PC-9 (cell line): ENCODE measurements around the gene PSMB1. TPM values are rescaled to one million over a fixed set of nuclear protein-coding genes. Genes with fewer than 3 reads are reported as not detected.

Experiments
- BruUV-seq: library from RNA; stranded (reverse); fragments of 400-500 nt; replicated peaks from 2 replicates; lab custom pipeline; 2021; lab: Mats Ljungman, UMichigan
- CTCF ChIA-PET: fragments of 300-600 bp; sonication (Branson Sonifier 250); formaldehyde crosslinking; loops from one replicate; lab custom pipeline; 2022; ENCODE audit warnings: antibody characterized with exemption; lab: Charles Lee
- POLR2A ChIA-PET: fragments of 300-600 bp; sonication (Branson Sonifier 250); formaldehyde crosslinking; loops from one replicate; lab custom pipeline; 2022; ENCODE audit warnings: antibody characterized with exemption; ENCODE audit not compliant: unreplicated experiment; lab: Charles Lee
- DNase-seq, 2 experiments: peaks; one replicate each; pipeline versions ENCODE4 v3.0.0 to v3.0.0-alpha.2; 2015 to 2022; ENCODE audit warnings: mixed read lengths in 1 of 2
- H2AFZ ChIP-seq: fragments of 200-600 bp; sonication (generic); 2 replicates; pipeline ENCODE4 v1.8.1; 2017; ENCODE audit warnings: antibody characterized with exemption
- H3F3A ChIP-seq: fragments of 200-600 bp; sonication (generic); 2 replicates; pipeline ENCODE4 v1.8.1; 2017; ENCODE audit warnings: antibody characterized with exemption, mild to moderate bottlenecking, low read depth; ENCODE audit not compliant: insufficient read depth
- H3K27ac ChIP-seq: fragments of 200-600 bp; sonication (generic); 2 replicates; pipeline ENCODE4 v1.6.1; 2016; ENCODE audit warnings: mixed run types
- H3K27me3 ChIP-seq: fragments of 200-600 bp; sonication (generic); 2 replicates; pipeline ENCODE4 v1.6.1; 2016; ENCODE audit warnings: low read depth, mixed run types; ENCODE audit not compliant: insufficient read depth
- H3K36me3 ChIP-seq: fragments of 200-600 bp; sonication (generic); 2 replicates; pipeline ENCODE4 v1.6.1; 2016; ENCODE audit warnings: low read depth, mixed run types
- H3K4me1 ChIP-seq: fragments of 200-600 bp; sonication (generic); replicated peaks from 2 replicates; pipeline ENCODE4 v1.6.1; 2016; ENCODE audit warnings: mixed run types; ENCODE audit not compliant: insufficient read depth
- H3K4me2 ChIP-seq: fragments of 200-600 bp; sonication (generic); 2 replicates; pipeline ENCODE4 v1.6.1; 2017; ENCODE audit warnings: mixed run types
- H3K4me3 ChIP-seq: fragments of 200-600 bp; sonication (generic); 2 replicates; pipeline ENCODE4 v1.6.1; 2016; ENCODE audit warnings: mixed run types
- H3K79me2 ChIP-seq: fragments of 200-600 bp; sonication (generic); 2 replicates; pipeline ENCODE4 v1.6.1; 2017; ENCODE audit warnings: low read depth, mixed run types
- H3K9me2 ChIP-seq: fragments of 200-600 bp; sonication (generic); 2 replicates; pipeline ENCODE4 v1.8.1; 2017; ENCODE audit warnings: mild to moderate bottlenecking; ENCODE audit not compliant: insufficient read depth
- H3K9me3 ChIP-seq: fragments of 200-600 bp; sonication (generic); 2 replicates; pipeline ENCODE4 v1.8.1; 2016; ENCODE audit warnings: low read depth; ENCODE audit not compliant: insufficient read depth
- H4K20me1 ChIP-seq: fragments of 200-600 bp; sonication (generic); 2 replicates; pipeline ENCODE4 v1.8.1; 2017; ENCODE audit not compliant: insufficient read depth
- EZH2 ChIP-seq: fragments of 200-600 bp; sonication (generic); IDR thresholded peaks from 2 replicates; pipeline ENCODE4 v1.8.0; 2017; ENCODE audit warnings: antibody characterized with exemption, low read depth
- intact Hi-C: fragments of 100-400 bp; cut with micrococcal nuclease; formaldehyde crosslinking; loops from one replicate; pipeline ENCODE4 v1.10.0; 2022; ENCODE audit not compliant: unreplicated experiment
- total RNA-seq: library from RNA; stranded (reverse); gene quantifications from 2 replicates; pipeline ENCODE4 v1.2.3, GENCODE V29; 2021
- TF ChIP-seq, protein P1 (sequence below): fragments of 200-600 bp; sonication (generic); conservative IDR thresholded peaks from 2 replicates; pipeline ENCODE4 v1.6.1; 2017; ENCODE audit warnings: mixed run types, antibody characterized with exemption, mild to moderate bottlenecking, moderate library complexity

The PSMB1 gene
- total RNA-seq, 1 experiment from 2014 or later = 169 TPM

DNA sequence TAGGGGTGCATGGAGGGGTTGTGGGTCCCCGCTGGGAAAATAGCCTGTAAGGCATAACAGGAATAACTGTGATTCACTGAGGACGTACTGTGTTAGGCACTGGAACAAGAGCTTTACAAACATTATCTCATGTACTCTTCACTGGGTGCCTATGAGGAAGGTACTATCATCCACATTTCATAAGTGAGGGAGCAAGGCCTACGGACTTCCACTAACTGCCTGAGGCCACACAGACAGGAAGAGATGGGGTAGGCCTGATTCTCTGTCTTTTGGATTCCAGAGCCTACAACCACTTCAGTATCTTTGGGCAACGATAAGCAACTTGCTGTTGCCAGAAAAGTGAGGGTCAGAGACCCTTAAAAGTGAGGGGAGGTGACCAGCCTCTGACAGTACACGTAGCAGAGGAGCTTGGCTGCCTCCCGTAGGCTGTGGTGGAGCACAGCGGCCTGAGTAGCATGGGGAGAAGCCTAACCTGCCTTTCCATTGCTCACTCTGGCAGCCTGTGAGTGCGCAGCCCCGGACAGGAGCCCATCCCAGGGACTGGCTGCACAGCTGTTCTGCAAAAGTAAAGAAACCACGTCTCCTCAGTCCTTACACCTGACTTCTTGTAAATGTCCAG lies 30.4 kb downstream of the PSMB1 start:
- Histone ChIP-seq H4K20me1 (no peaks in the 10 kb centered on the region), H3K79me2 (no peaks in the 10 kb centered on the region), H3K4me1 (no peaks in the 10 kb centered on the region), H3K4me3 (no peak overlapping the region), H3K9me2 (no peaks in the 10 kb centered on the region), H3K27ac (no peak overlapping the region), H2AFZ (no peak overlapping the region), H3K27me3 (peaks cover 42% of the 10 kb centered on the region), H3K4me2 (no peak overlapping the region), H3K36me3 (no peaks in the 10 kb centered on the region), H3K9me3 (no peaks in the 10 kb centered on the region), H3F3A (no peaks in the 10 kb centered on the region)
- ChIA-PET POLR2A (no interaction called here), CTCF (no interaction called here)
- intact Hi-C loops = no loop called here
- DNase-seq = no peak
- TF ChIP-seq, protein P1, sequence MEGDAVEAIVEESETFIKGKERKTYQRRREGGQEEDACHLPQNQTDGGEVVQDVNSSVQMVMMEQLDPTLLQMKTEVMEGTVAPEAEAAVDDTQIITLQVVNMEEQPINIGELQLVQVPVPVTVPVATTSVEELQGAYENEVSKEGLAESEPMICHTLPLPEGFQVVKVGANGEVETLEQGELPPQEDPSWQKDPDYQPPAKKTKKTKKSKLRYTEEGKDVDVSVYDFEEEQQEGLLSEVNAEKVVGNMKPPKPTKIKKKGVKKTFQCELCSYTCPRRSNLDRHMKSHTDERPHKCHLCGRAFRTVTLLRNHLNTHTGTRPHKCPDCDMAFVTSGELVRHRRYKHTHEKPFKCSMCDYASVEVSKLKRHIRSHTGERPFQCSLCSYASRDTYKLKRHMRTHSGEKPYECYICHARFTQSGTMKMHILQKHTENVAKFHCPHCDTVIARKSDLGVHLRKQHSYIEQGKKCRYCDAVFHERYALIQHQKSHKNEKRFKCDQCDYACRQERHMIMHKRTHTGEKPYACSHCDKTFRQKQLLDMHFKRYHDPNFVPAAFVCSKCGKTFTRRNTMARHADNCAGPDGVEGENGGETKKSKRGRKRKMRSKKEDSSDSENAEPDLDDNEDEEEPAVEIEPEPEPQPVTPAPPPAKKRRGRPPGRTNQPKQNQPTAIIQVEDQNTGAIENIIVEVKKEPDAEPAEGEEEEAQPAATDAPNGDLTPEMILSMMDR = no peak
- no peak for TF ChIP-seq EZH2
- no TSS peak for BruUV-seq

DNA sequence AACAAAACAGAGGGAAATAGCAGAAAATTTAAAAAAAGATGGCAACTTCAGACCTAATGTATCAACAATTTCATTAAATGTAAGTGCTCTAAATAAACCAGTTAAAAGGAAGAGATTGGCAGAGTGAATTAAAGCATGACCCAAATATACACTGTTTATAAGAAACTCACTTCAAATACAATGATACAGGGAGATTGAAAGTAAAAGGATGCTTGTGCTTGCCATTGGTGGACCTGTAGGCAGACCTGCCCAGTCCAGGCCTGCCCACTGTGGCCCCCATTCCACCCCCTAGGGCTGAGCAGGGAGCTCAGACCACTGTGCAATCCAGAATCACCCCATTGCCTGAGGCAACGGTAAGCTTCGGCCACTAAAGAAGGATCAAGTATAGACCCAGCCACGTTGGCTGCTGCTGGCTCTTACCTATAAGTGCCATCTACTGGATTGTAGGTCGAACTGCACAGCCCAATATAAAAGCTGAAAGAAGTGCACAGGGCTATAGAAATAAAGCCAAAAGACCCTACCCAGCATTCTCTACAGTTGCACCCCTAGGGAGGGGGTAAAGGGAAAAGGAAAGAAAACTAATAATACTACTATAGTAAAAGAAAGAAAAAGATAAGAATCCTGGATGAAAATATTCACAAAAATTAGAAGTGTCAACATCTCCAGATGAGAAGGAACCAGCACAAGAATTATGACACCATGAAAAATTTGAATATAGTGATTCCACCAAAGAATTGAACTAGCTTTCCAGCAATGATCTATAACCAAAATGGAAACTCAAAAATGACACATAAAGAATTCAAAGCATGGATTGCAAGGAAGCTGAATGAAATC lies 36.1 kb downstream of the PSMB1 start:
- no peaks in the 10 kb centered on the region for H3K36me3 ChIP-seq
- no peak overlapping the region for H3K4me3 ChIP-seq
- TF ChIP-seq EZH2 = no peak
- TF ChIP-seq, protein P1 = peak; percentile 80
- H3K9me3 ChIP-seq = no peaks in the 10 kb centered on the region
- no peaks in the 10 kb centered on the region for H3K79me2 ChIP-seq
- H3K27me3 ChIP-seq = peaks cover 68% of the 10 kb centered on the region
- POLR2A ChIA-PET = no interaction called here
- BruUV-seq = no TSS peak
- H3K4me2 ChIP-seq = no peak overlapping the region
- intact Hi-C loops = loop anchor here (1.0 kb wide), 1 partner anchor 686 kb away; no protein-coding TSS in a partner anchor
- CTCF ChIA-PET = interaction anchor here (1.1 kb wide), 1 partner anchor 685 kb away, joined by 4 read pairs; no protein-coding TSS in a partner anchor
- H3K4me1 ChIP-seq = no peaks in the 10 kb centered on the region
- no peaks in the 10 kb centered on the region for H4K20me1 ChIP-seq
- H3F3A ChIP-seq = no peaks in the 10 kb centered on the region
- no peak overlapping the region for H3K27ac ChIP-seq
- H3K9me2 ChIP-seq = no peaks in the 10 kb centered on the region
- DNase-seq = peak in 1 of 2 experiments; percentile 8
- no peak overlapping the region for H2AFZ ChIP-seq

DNA sequence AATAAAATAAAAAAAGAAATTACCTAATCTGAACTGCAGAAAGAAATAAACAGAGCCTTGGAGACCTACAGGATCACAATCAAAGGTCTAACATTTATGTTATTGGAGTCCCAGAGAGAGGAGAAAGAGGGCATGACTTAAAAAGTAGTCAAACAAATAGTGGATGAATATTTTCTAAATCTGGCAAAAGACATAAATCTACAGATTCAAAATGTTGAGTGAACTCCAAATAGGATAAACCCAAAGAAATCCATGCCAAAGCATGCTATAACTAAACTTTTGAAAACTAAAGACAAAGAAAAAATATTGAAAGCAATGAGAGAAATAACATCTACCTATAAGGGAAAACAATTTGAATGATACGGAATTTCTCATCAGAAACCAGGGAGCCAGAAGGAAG lies 38.2 kb downstream of the PSMB1 start:
- no peaks in the 10 kb centered on the region for H3K79me2 ChIP-seq
- no peaks in the 10 kb centered on the region for H3K36me3 ChIP-seq
- no peaks in the 10 kb centered on the region for H3K9me3 ChIP-seq
- H4K20me1 ChIP-seq = no peaks in the 10 kb centered on the region
- H3K4me1 ChIP-seq = no peaks in the 10 kb centered on the region
- no peak overlapping the region for H2AFZ ChIP-seq
- DNase-seq = no peak
- H3K9me2 ChIP-seq = no peaks in the 10 kb centered on the region
- no peaks in the 10 kb centered on the region for H3F3A ChIP-seq
- intact Hi-C loops = no loop called here
- ChIA-PET CTCF (no interaction called here), POLR2A (no interaction called here)
- no peak overlapping the region for H3K4me2 ChIP-seq
- TF ChIP-seq, protein P1 = no peak
- no peak for TF ChIP-seq EZH2
- H3K27ac ChIP-seq = no peak overlapping the region
- no TSS peak for BruUV-seq
- peaks cover 63% of the 10 kb centered on the region for H3K27me3 ChIP-seq
- H3K4me3 ChIP-seq = no peak overlapping the region
